Caco-2 (cell line): ENCODE data around the gene THOC1. TPM values are rescaled to one million over a fixed set of nuclear protein-coding genes. Genes with fewer than 3 reads are reported as not detected.

Experiments used
- BruUV-seq: library from RNA; stranded (reverse); fragments of 400-500 nt; replicated peaks from 2 replicates; lab custom pipeline; 2021; lab: Mats Ljungman, UMichigan
- CTCF ChIA-PET: fragments of 300-600 bp; sonication (Branson Sonifier 250); formaldehyde crosslinking; loops from one replicate; lab custom pipeline; 2022; ENCODE audit warnings: antibody characterized with exemption; lab: Charles Lee
- POLR2A ChIA-PET: fragments of 300-600 bp; sonication (Branson Sonifier 250); formaldehyde crosslinking; loops from one replicate; lab custom pipeline; 2022; ENCODE audit warnings: antibody characterized with exemption; lab: Charles Lee
- DNase-seq, 2 experiments: peaks; one replicate each; pipeline versions ENCODE4 v3.0.0 to v3.0.0-alpha.2; 2020 to 2022
- H3K27me3 ChIP-seq: replicated peaks from 2 replicates; pipeline ENCODE4 v1.6.0; 2011; ENCODE audit warnings: low read length; ENCODE audit not compliant: control insufficient read depth, insufficient read depth
- H3K36me3 ChIP-seq: 2 replicates; pipeline ENCODE4 v1.5.1; 2011; ENCODE audit warnings: low read length; ENCODE audit not compliant: control insufficient read depth, insufficient read depth
- H3K4me1 ChIP-seq: fragments of 250-450 bp; sonication (Bioruptor Pico); 2 replicates; pipeline ENCODE4 v1.5.1; 2020; ENCODE audit warnings: mild to moderate bottlenecking
- H3K4me3 ChIP-seq: 2 replicates; pipeline ENCODE4 v1.5.1; 2011; ENCODE audit warnings: low read depth, mild to moderate bottlenecking, control low read depth, low read length
- H3K9me3 ChIP-seq: fragments of 250-450 bp; sonication (Bioruptor Pico); 2 replicates; pipeline ENCODE4 v1.5.1; 2020; ENCODE audit warnings: mild to moderate bottlenecking, moderate library complexity
- H3K27ac Mint-ChIP-seq: one replicate; pipeline ENCODE4 v1.8.0; 2022; ENCODE audit warnings: mixed read lengths; ENCODE audit not compliant: unreplicated experiment
- H3K27me3 Mint-ChIP-seq: one replicate; pipeline ENCODE4 v1.8.0; 2022; ENCODE audit warnings: mixed read lengths; ENCODE audit not compliant: insufficient read depth, unreplicated experiment
- H3K36me3 Mint-ChIP-seq: one replicate; pipeline ENCODE4 v1.8.0; 2022; ENCODE audit warnings: mild to moderate bottlenecking, mixed read lengths; ENCODE audit not compliant: insufficient read depth, unreplicated experiment
- H3K4me1 Mint-ChIP-seq: one replicate; pipeline ENCODE4 v1.8.0; 2022; ENCODE audit warnings: low read depth, mixed read lengths; ENCODE audit not compliant: unreplicated experiment
- H3K4me3 Mint-ChIP-seq: one replicate; pipeline ENCODE4 v1.8.0; 2022; ENCODE audit warnings: mild to moderate bottlenecking, moderate library complexity, mixed read lengths; ENCODE audit not compliant: unreplicated experiment
- H3K9me3 Mint-ChIP-seq: one replicate; pipeline ENCODE4 v1.8.0; 2022; ENCODE audit warnings: mixed read lengths; ENCODE audit not compliant: unreplicated experiment
- CTCF ChIP-seq, 2 experiments: fragments of 200-600 bp in 1 of 2; IDR thresholded peaks; 1 replicate in 1 of 2; 2 replicates in 1 of 2; pipeline versions ENCODE4 v1.5.1 to v1.8.0; 2011 to 2022; ENCODE audit warnings: antibody characterized with exemption in 1 of 2, control low read depth in 1 of 2, inconsistent platforms in 1 of 2, low read depth in 1 of 2, low read length in 1 of 2, mild to moderate bottlenecking in 1 of 2, moderate library complexity in 1 of 2; ENCODE audit not compliant: insufficient read depth in 1 of 2, severe bottlenecking in 1 of 2, unreplicated experiment in 1 of 2
- intact Hi-C: fragments of 100-400 bp; cut with micrococcal nuclease; formaldehyde crosslinking; loops from one replicate; pipeline ENCODE4 v1.10.0; 2022; ENCODE audit not compliant: unreplicated experiment
- total RNA-seq: library from RNA; stranded (reverse); gene quantifications from 2 replicates; pipeline ENCODE4 v1.2.3, GENCODE V29; 2022

The THOC1 gene
- total RNA-seq, 1 experiment from 2014 or later, result 65.4 TPM

DNA sequence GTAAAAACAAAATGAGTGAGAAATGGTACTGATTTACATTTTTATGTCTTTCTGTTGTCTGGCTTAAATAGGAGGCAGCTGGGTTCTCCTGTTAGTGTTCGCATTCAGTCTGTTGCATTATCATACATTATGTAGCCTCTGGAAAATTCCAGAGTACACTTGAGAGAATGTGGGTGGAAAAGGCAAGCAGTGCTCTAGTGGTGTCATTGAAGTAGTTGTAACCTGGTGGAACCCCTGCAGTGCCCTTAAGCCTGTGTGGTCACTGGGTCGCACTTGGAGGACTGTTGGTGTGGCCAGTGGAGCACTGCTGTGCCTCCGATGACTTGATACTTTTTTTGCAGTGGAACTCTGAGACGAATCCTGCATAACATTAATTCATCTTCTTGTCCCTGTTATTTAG is 57.1 kb downstream of the THOC1 start:
- CTCF ChIA-PET, result no interaction called here
- H3K36me3 Mint-ChIP-seq, result peaks cover 90% of the 10 kb centered on the region
- Histone ChIP-seq H3K36me3 (peaks cover 3% of the 10 kb centered on the region), H3K4me1 (no peaks in the 10 kb centered on the region), H3K9me3 (no peaks in the 10 kb centered on the region), H3K4me3 (no peak overlapping the region), H3K27me3 (no peaks in the 10 kb centered on the region)
- no peak overlapping the region for H3K4me3 Mint-ChIP-seq
- TF ChIP-seq CTCF (IDR thresholded peaks at IDR 0.05; ENCODE audit: insufficient read depth in 1 of 2, low read depth in 1 of 2, low read length in 1 of 2, severe bottlenecking in 1 of 2, unreplicated experiment in 1 of 2), result no peak
- POLR2A ChIA-PET, result no interaction called here
- H3K27me3 Mint-ChIP-seq, result no peaks in the 10 kb centered on the region
- H3K9me3 Mint-ChIP-seq, result no peaks in the 10 kb centered on the region
- no peak overlapping the region for H3K27ac Mint-ChIP-seq
- BruUV-seq, result no TSS peak
- no peaks in the 10 kb centered on the region for H3K4me1 Mint-ChIP-seq
- intact Hi-C loops, result no loop called here
- DNase-seq, result no peak

GRCh38 chr18:210075-210474 is 57.8 kb downstream of the THOC1 start:
- Mint-ChIP-seq H3K4me3 (no peak overlapping the region), H3K27me3 (no peaks in the 10 kb centered on the region), H3K4me1 (no peaks in the 10 kb centered on the region), H3K36me3 (peaks cover 90% of the 10 kb centered on the region), H3K27ac (no peak overlapping the region), H3K9me3 (no peaks in the 10 kb centered on the region)
- TF ChIP-seq CTCF (IDR thresholded peaks at IDR 0.05; ENCODE audit: insufficient read depth in 1 of 2, low read depth in 1 of 2, low read length in 1 of 2, severe bottlenecking in 1 of 2, unreplicated experiment in 1 of 2), result no peak
- no TSS peak for BruUV-seq
- H3K4me1 ChIP-seq, result no peaks in the 10 kb centered on the region
- H3K9me3 ChIP-seq, result no peaks in the 10 kb centered on the region
- no peak overlapping the region for H3K4me3 ChIP-seq
- H3K36me3 ChIP-seq, result peaks cover 3% of the 10 kb centered on the region
- no peaks in the 10 kb centered on the region for H3K27me3 ChIP-seq
- ChIA-PET CTCF (no interaction called here), POLR2A (no interaction called here)
- DNase-seq, result no peak
- intact Hi-C loops, result no loop called here

- Histone ChIP-seq H3K36me3 (no peaks in the 10 kb centered on the region; the same call in 1 of the 2 replicates), H3K9me3 (no peaks in the 10 kb centered on the region), H3K4me3 (no peak overlapping the region), H3K4me1 (no peaks in the 10 kb centered on the region), H3K27me3 (no peaks in the 10 kb centered on the region)
- ChIA-PET POLR2A (no interaction called here), CTCF (no interaction called here)
- no peaks in the 10 kb centered on the region for H3K9me3 Mint-ChIP-seq
- BruUV-seq, result no TSS peak
- no peak for DNase-seq
- H3K4me1 Mint-ChIP-seq, result peaks cover 6% of the 10 kb centered on the region
- no peak for TF ChIP-seq CTCF (IDR thresholded peaks at IDR 0.05; ENCODE audit: insufficient read depth in 1 of 2, low read depth in 1 of 2, low read length in 1 of 2, severe bottlenecking in 1 of 2, unreplicated experiment in 1 of 2)
- no peaks in the 10 kb centered on the region for H3K27me3 Mint-ChIP-seq
- H3K4me3 Mint-ChIP-seq, result no peak overlapping the region
- H3K36me3 Mint-ChIP-seq, result peaks cover 46% of the 10 kb centered on the region
- intact Hi-C loops, result no loop called here
- no peak overlapping the region for H3K27ac Mint-ChIP-seq
These were observed 68.1 kb downstream of the THOC1 start for GRCh38 chr18:199768-200167.
